ENCODE results near the gene VHLL. TPM values are rescaled to one million over a fixed set of nuclear protein-coding genes. Genes with fewer than 3 reads are reported as not detected.

Gene VHLL
- total and polyA plus RNA-seq, 10 of the 15 experiments (the other 5 are each of a cell fraction or from before 2014, with no cell fraction given) = 0.23 TPM; not detected in 9

- no peak; the same call in 1 of the 2 replicates for TF ChIP-seq USF2 (IDR thresholded peaks at IDR 0.05; ENCODE audit: borderline replicate concordance, low read depth, low read length)
- TF ChIP-seq FOXK2 (IDR thresholded peaks at IDR 0.05) = no peak
- TF ChIP-seq TAF1 (IDR thresholded peaks at IDR 0.05; ENCODE audit: borderline replicate concordance, low read depth, low read length) = 0 out of 2 replicates have a peak, but pooled peaks have one; percentile 31
- TF ChIP-seq HDAC2 (IDR thresholded peaks at IDR 0.05) = no peak
- TF ChIP-seq SUPT20H (IDR thresholded peaks at IDR 0.05; ENCODE audit: borderline replicate concordance, control insufficient read depth, low read depth, low read length) = no peak
- no peak for TF ChIP-seq IKZF1 (conservative IDR thresholded peaks at IDR 0.05)
- no peak for TF ChIP-seq DPF2 (IDR thresholded peaks at IDR 0.05)
Observed at GRCh38 chr1:156281281-156281680, 17.8 kb downstream of the VHLL start (continued).

GRCh38 chr1:156279837-156280236 is 19.3 kb downstream of the VHLL start:
- Histone ChIP-seq H3K9me3 (replicated peaks; ENCODE audit: control insufficient read depth, insufficient read depth, low read length) (no peaks in the 10 kb centered on the region), H2AFZ (ENCODE audit: control insufficient read depth, low read depth, low read length) (no peak overlapping the region), H3K27ac (ENCODE audit: control insufficient read depth, insufficient read depth) (no peak overlapping the region), H3K79me2 (ENCODE audit: control insufficient read depth, insufficient read depth, low read length) (peaks cover 52% of the 10 kb centered on the region), H3K4me3 (peak overlapping the region; percentile 94; the same call in 1 of the 2 replicates), H4K20me1 (ENCODE audit: control insufficient read depth, insufficient read depth) (no peaks in the 10 kb centered on the region), H3K27me3 (replicated peaks in 1 of 2; ENCODE audit: control insufficient read depth in 2 of 2, insufficient read depth in 2 of 2, low read length in 1 of 2) (no peaks in the 10 kb centered on the region), H3K36me3 (ENCODE audit: control insufficient read depth in 2 of 2, insufficient read depth in 2 of 2, low read length in 1 of 2) (peaks cover 16 to 37% of the 10 kb centered on the region in 2 experiments), H3K9ac (ENCODE audit: control insufficient read depth, insufficient read depth, low read length) (no peak overlapping the region), H3K4me2 (ENCODE audit: control insufficient read depth, insufficient read depth) (peak overlapping the region; percentile 70; the same call in 1 of the 2 replicates), H3K4me1 (ENCODE audit: control insufficient read depth, insufficient read depth, low read length) (peaks cover 15% of the 10 kb centered on the region; the same call in 1 of the 2 replicates)
- ChIA-PET POLR2A (interaction anchor here (1.1 to 2.3 kb wide), 4 partner anchors 8 to 210 kb away, joined by 3 to 12 read pairs (median 4); partner anchors contain the start of gene PMF1), RAD21 (ENCODE audit: unreplicated experiment) (interaction anchor here (0.7 to 2.6 kb wide), 4 partner anchors 39 to 79 kb away, joined by 4 to 13 read pairs (median 8); partner anchors contain the start of gene PMF1), SMC1A (ENCODE audit: uncharacterized antibody, unreplicated experiment) (interaction anchor here (0.9 to 4.7 kb wide), 11 partner anchors 9 to 134 kb away, joined by 3 to 39 read pairs (median 4); partner anchors contain the start of genes GLMP and PMF1), CTCF (interaction anchor here (0.9 to 7.1 kb wide), 12 partner anchors 17 to 189 kb away, joined by 3 to 58 read pairs (median 4); partner anchors contain the start of genes CCT3 and TSACC)
- in situ Hi-C loops (cut with MboI) (no loop called here), intact Hi-C loops (cut with micrococcal nuclease; ENCODE audit: unreplicated experiment) (loop anchor here (10.0 kb wide), 1 partner anchor 185 kb away; no protein-coding TSS in a partner anchor)
- DNase-seq (ENCODE audit: low read depth, low spot score) (no peak), ATAC-seq (no peak), FAIRE-seq (no peak)
- no peak for TF ChIP-seq ZNF274 (IDR thresholded peaks at IDR 0.05; ENCODE audit: insufficient read depth, insufficient read length)
- no peak for TF ChIP-seq SUPT20H (IDR thresholded peaks at IDR 0.05; ENCODE audit: borderline replicate concordance, control insufficient read depth, low read depth, low read length)
- TF ChIP-seq, protein P1, sequence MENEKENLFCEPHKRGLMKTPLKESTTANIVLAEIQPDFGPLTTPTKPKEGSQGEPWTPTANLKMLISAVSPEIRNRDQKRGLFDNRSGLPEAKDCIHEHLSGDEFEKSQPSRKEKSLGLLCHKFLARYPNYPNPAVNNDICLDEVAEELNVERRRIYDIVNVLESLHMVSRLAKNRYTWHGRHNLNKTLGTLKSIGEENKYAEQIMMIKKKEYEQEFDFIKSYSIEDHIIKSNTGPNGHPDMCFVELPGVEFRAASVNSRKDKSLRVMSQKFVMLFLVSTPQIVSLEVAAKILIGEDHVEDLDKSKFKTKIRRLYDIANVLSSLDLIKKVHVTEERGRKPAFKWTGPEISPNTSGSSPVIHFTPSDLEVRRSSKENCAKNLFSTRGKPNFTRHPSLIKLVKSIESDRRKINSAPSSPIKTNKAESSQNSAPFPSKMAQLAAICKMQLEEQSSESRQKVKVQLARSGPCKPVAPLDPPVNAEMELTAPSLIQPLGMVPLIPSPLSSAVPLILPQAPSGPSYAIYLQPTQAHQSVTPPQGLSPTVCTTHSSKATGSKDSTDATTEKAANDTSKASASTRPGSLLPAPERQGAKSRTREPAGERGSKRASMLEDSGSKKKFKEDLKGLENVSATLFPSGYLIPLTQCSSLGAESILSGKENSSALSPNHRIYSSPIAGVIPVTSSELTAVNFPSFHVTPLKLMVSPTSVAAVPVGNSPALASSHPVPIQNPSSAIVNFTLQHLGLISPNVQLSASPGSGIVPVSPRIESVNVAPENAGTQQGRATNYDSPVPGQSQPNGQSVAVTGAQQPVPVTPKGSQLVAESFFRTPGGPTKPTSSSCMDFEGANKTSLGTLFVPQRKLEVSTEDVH (IDR thresholded peaks at IDR 0.05; ENCODE audit: low read depth, partially characterized antibody) = no peak
- TF ChIP-seq ZBTB33 (IDR thresholded peaks at IDR 0.05) = no peak
- no peak for TF ChIP-seq MEF2B (IDR thresholded peaks at IDR 0.05; ENCODE audit: partially characterized antibody, poor library complexity, severe bottlenecking)
- TF ChIP-seq TAF1 (IDR thresholded peaks at IDR 0.05; ENCODE audit: borderline replicate concordance, low read depth, low read length) = no peak
- no peak for TF ChIP-seq TCF3 (IDR thresholded peaks at IDR 0.05; ENCODE audit: borderline replicate concordance, insufficient read depth, low read depth, low read length)
- no peak for TF ChIP-seq JUNB (IDR thresholded peaks at IDR 0.05)
- no peak for TF ChIP-seq PAX8 (IDR thresholded peaks at IDR 0.05)
- TF ChIP-seq RB1 (IDR thresholded peaks at IDR 0.05; ENCODE audit: borderline replicate concordance) = no peak
- no peak for TF ChIP-seq HDGF (IDR thresholded peaks at IDR 0.05)
- TF ChIP-seq EED (IDR thresholded peaks at IDR 0.05; ENCODE audit: low read depth) = no peak
- BruUV-seq (replicated peaks) = no TSS peak
- WGBS (ENCODE audit: insufficient coverage, insufficient replicate concordance, low lambda C conversion rate, missing lambda C conversion rate) = 55% methylated on average over 3 of the region's 3 CpGs

All from GM12878 (cell line).